Mucosa of stomach (tissue), 1 donor: ENCODE measurements around the gene THAP9.

Source experiments
- H3K27me3 ChIP-seq: one replicate; pipeline ENCODE4 v1.7.0; 2013; ENCODE audit warnings: mild to moderate bottlenecking, low read length; ENCODE audit not compliant: control insufficient read depth, insufficient read depth
- H3K36me3 ChIP-seq: one replicate; pipeline ENCODE4 v1.7.0; 2013; ENCODE audit warnings: low read length; ENCODE audit not compliant: control insufficient read depth, insufficient read depth
- H3K4me1 ChIP-seq: one replicate; pipeline ENCODE4 v1.7.0; 2013; ENCODE audit warnings: mild to moderate bottlenecking, low read length; ENCODE audit not compliant: control insufficient read depth, insufficient read depth
- H3K4me3 ChIP-seq: one replicate; pipeline ENCODE4 v1.7.0; 2013; ENCODE audit warnings: low read length
- H3K9ac ChIP-seq: one replicate; pipeline ENCODE4 v1.7.0; 2013; ENCODE audit warnings: mild to moderate bottlenecking, low read length, moderate library complexity
- H3K9me3 ChIP-seq: one replicate; pipeline ENCODE4 v1.7.0; 2013; ENCODE audit warnings: mild to moderate bottlenecking, low read length, moderate library complexity; ENCODE audit not compliant: control insufficient read depth
- donor health status: Pancreatic carcinoma.

Gene THAP9

GRCh38 chr4:82885410-82885809 is 15.1 kb upstream of the THAP9 start:
- Histone ChIP-seq H3K4me3 (no peak overlapping the region), H3K9me3 (no peaks in the 10 kb centered on the region), H3K27me3 (no peaks in the 10 kb centered on the region), H3K9ac (no peak overlapping the region), H3K36me3 (no peaks in the 10 kb centered on the region), H3K4me1 (peaks cover 21% of the 10 kb centered on the region)

- Histone ChIP-seq H3K36me3 (no peaks in the 10 kb centered on the region), H3K4me3 (no peak overlapping the region), H3K4me1 (peaks cover 21% of the 10 kb centered on the region), H3K9ac (no peak overlapping the region), H3K27me3 (no peaks in the 10 kb centered on the region), H3K9me3 (no peaks in the 10 kb centered on the region)
Measured at GRCh38 chr4:82886147-82886942, 14.2 kb upstream of the THAP9 start.

GRCh38 chr4:82889287-82889686 is 11.2 kb upstream of the THAP9 start:
- no peak overlapping the region for H3K4me3 ChIP-seq
- H3K9ac ChIP-seq, result no peak overlapping the region
- H3K27me3 ChIP-seq, result no peaks in the 10 kb centered on the region
- no peaks in the 10 kb centered on the region for H3K36me3 ChIP-seq
- H3K4me1 ChIP-seq, result peaks cover 32% of the 10 kb centered on the region
- H3K9me3 ChIP-seq, result no peaks in the 10 kb centered on the region

- Histone ChIP-seq H3K36me3 (no peaks in the 10 kb centered on the region), H3K27me3 (no peaks in the 10 kb centered on the region), H3K4me1 (peaks cover 29% of the 10 kb centered on the region), H3K4me3 (peak overlapping the region; percentile 88), H3K9ac (peak overlapping the region; percentile 98), H3K9me3 (no peaks in the 10 kb centered on the region)
Measured at GRCh38 chr4:82890528-82890900, 10.0 kb upstream of the THAP9 start.

- no peaks in the 10 kb centered on the region for H3K9me3 ChIP-seq
- no peaks in the 10 kb centered on the region for H3K36me3 ChIP-seq
- H3K4me3 ChIP-seq, result peak within 1 kb of the TSS; percentile 88
- no peaks in the 10 kb centered on the region for H3K27me3 ChIP-seq
- peak within 1 kb of the TSS; percentile 98 for H3K9ac ChIP-seq
- peaks cover 23% of the 10 kb centered on the region for H3K4me1 ChIP-seq
Measured at GRCh38 chr4:82890901-82891706, 9.4 kb upstream of the THAP9 start, which contains the start of gene SEC31A. Gene SEC31A, minus strand, starts transcription at chr4:82891153. Its CDS starts 9,217 bp downstream, at chr4:82881936.

- peak overlapping the region; percentile 88 for H3K4me3 ChIP-seq
- H3K9ac ChIP-seq, result peak overlapping the region; percentile 98
- H3K9me3 ChIP-seq, result no peaks in the 10 kb centered on the region
- peaks cover 16% of the 10 kb centered on the region for H3K4me1 ChIP-seq
- no peaks in the 10 kb centered on the region for H3K27me3 ChIP-seq
- no peaks in the 10 kb centered on the region for H3K36me3 ChIP-seq
Measured at GRCh38 chr4:82891707-82892466, 8.6 kb upstream of the THAP9 start.

- H3K9ac ChIP-seq, result no peak overlapping the region
- no peaks in the 10 kb centered on the region for H3K27me3 ChIP-seq
- peaks cover 16% of the 10 kb centered on the region for H3K4me1 ChIP-seq
- no peak overlapping the region for H3K4me3 ChIP-seq
- no peaks in the 10 kb centered on the region for H3K9me3 ChIP-seq
- no peaks in the 10 kb centered on the region for H3K36me3 ChIP-seq
Measured at GRCh38 chr4:82892467-82892802, 8.1 kb upstream of the THAP9 start.

GRCh38 chr4:82893942-82894341 is 6.6 kb upstream of the THAP9 start:
- Histone ChIP-seq H3K36me3 (no peaks in the 10 kb centered on the region), H3K9ac (no peak overlapping the region)

GRCh38 chr4:82896755-82897154 is 3.8 kb upstream of the THAP9 start:
- Histone ChIP-seq H3K9ac (no peak overlapping the region), H3K27me3 (no peaks in the 10 kb centered on the region), H3K4me3 (no peak overlapping the region), H3K4me1 (peaks cover 10% of the 10 kb centered on the region), H3K9me3 (no peaks in the 10 kb centered on the region), H3K36me3 (no peaks in the 10 kb centered on the region)

More at GRCh38 chr4:82893942-82894341, 6.6 kb upstream of the THAP9 start:
- Histone ChIP-seq H3K4me1 (peaks cover 13% of the 10 kb centered on the region), H3K9me3 (no peaks in the 10 kb centered on the region), H3K4me3 (no peak overlapping the region), H3K27me3 (no peaks in the 10 kb centered on the region)

- peaks cover 5% of the 10 kb centered on the region for H3K4me1 ChIP-seq
- peak overlapping the region; percentile 99 for H3K4me3 ChIP-seq
- H3K9me3 ChIP-seq, result no peaks in the 10 kb centered on the region
- H3K9ac ChIP-seq, result peak overlapping the region; percentile 96
- H3K36me3 ChIP-seq, result no peaks in the 10 kb centered on the region
- no peaks in the 10 kb centered on the region for H3K27me3 ChIP-seq
Measured at GRCh38 chr4:82898322-82899243, 2.0 kb upstream of the THAP9 start.

GRCh38 chr4:82899374-82900065 is 1.0 kb upstream of the THAP9 start:
- Histone ChIP-seq H3K4me1 (no peaks in the 10 kb centered on the region), H3K36me3 (no peaks in the 10 kb centered on the region), H3K27me3 (no peaks in the 10 kb centered on the region), H3K4me3 (peak overlapping the region; percentile 99), H3K9me3 (no peaks in the 10 kb centered on the region), H3K9ac (peak overlapping the region; percentile 96)
